Adrenal gland (tissue), 5 donors: ENCODE measurements around the gene TLL1.

Experiments
- POLR2A ChIP-seq, 2 donors: fragments of 450-650 bp; IDR thresholded peaks; one replicate each; pipeline ENCODE4 v1.6.1; 2017; ENCODE audit warnings: antibody characterized with exemption in 2 of 2, mild to moderate bottlenecking in 2 of 2, moderate library complexity in 1 of 2
- TF ChIP-seq, protein P1 (sequence below), 6 experiments: fragments of 450-650 bp in 4 of 6; fragments of 200-600 bp in 2 of 6; sonication (generic) in 1 of 6; IDR thresholded peaks; 1 replicate in 5 of 6; 2 replicates in 1 of 6; pipeline versions ENCODE4 v1.5.1 to v1.8.0; 2016 to 2021; ENCODE audit warnings: antibody characterized with exemption in 6 of 6, mild to moderate bottlenecking in 2 of 6, moderate library complexity in 1 of 6
- donor health status: DM: no; HTN: no; CAD: no.

DNA sequence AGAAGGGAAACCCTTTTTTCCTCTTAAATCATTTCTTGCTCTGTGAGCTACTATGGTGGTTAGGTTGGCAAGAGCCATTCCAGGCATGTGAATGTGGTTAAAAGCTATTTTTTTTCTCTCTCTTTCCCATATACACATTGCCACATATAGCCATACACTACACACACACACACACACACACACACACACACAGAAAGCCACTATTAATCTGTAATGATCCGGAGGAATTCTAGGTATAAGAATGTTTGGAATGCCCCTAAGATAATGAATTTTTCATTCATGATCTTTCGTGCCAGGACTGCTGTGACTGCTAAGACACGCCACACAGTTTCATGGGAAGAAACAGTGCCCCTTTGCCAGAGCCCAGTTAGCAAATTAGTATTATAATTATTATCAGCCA is 21.8 kb upstream of the TLL1 start:
- TF ChIP-seq, protein P1, sequence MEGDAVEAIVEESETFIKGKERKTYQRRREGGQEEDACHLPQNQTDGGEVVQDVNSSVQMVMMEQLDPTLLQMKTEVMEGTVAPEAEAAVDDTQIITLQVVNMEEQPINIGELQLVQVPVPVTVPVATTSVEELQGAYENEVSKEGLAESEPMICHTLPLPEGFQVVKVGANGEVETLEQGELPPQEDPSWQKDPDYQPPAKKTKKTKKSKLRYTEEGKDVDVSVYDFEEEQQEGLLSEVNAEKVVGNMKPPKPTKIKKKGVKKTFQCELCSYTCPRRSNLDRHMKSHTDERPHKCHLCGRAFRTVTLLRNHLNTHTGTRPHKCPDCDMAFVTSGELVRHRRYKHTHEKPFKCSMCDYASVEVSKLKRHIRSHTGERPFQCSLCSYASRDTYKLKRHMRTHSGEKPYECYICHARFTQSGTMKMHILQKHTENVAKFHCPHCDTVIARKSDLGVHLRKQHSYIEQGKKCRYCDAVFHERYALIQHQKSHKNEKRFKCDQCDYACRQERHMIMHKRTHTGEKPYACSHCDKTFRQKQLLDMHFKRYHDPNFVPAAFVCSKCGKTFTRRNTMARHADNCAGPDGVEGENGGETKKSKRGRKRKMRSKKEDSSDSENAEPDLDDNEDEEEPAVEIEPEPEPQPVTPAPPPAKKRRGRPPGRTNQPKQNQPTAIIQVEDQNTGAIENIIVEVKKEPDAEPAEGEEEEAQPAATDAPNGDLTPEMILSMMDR (IDR thresholded peaks at IDR 0.05) = no peak
- no peak for TF ChIP-seq POLR2A (IDR thresholded peaks at IDR 0.05)
